A549 (cell line): Measurements from ENCODE around the gene MIPOL1. TPM values are rescaled to one million over a fixed set of nuclear protein-coding genes. Genes with fewer than 3 reads are reported as not detected.

Experiments used
- ATAC-seq, 2 experiments: fragments of 200-7000 bp in 1 of 2; fragments of >200 bp in 1 of 2; cut with Nextera tagmentation in 1 of 2; cut with Tn5 transposase in 1 of 2; 3 replicates each; pipeline versions ENCODE4 v1.8.0 to v1.9.1; 2018 to 2020; ENCODE audit warnings: mild to moderate bottlenecking in 1 of 2, moderate library complexity in 1 of 2
- CTCF ChIA-PET: fragments of 300-600 bp; sonication (Branson Sonifier 250); formaldehyde crosslinking; extraction: SDS; loops from one replicate; lab custom pipeline; 2021; ENCODE audit warnings: antibody characterized with exemption, inconsistent platforms; lab: Yijun Ruan, JAX
- POLR2A ChIA-PET: fragments of 350-600 bp; formaldehyde crosslinking; extraction: SDS; loops from one replicate; lab custom pipeline; 2021; ENCODE audit warnings: antibody characterized with exemption, inconsistent platforms; lab: Yijun Ruan, JAX
- DNase-seq, 2 experiments: peaks; one replicate each; pipeline versions ENCODE4 v3.0.0 to v3.0.0-alpha.2; 2011 to 2016; ENCODE audit warnings: low read depth in 1 of 2, low spot score in 1 of 2
- FAIRE-seq: peaks from 2 replicates; lab custom pipeline; 2011; peaks lifted over from hg19 to GRCh38; lab: Jason Lieb, UNC
- H3K27ac ChIP-seq, 2 experiments: fragments of >200 bp; sonication (Bioruptor Twin); formaldehyde crosslinking; 3 replicates each; pipeline ENCODE4 v1.5.1; 2016 to 2017
- H3K4me1 ChIP-seq: fragments of >200 bp; sonication (Bioruptor Twin); formaldehyde crosslinking; 3 replicates; pipeline ENCODE4 v1.6.1; 2016
- H3K4me2 ChIP-seq: fragments of >200 bp; sonication (Bioruptor Twin); formaldehyde crosslinking; 3 replicates; pipeline ENCODE4 v1.6.1; 2016
- H3K4me3 ChIP-seq: fragments of >200 bp; sonication (Bioruptor Twin); formaldehyde crosslinking; 3 replicates; pipeline ENCODE4 v1.5.1; 2016
- H3K9me3 ChIP-seq: fragments of >200 bp; sonication (Bioruptor Twin); formaldehyde crosslinking; 3 replicates; pipeline ENCODE4 v1.6.1; 2016
- BHLHE40 ChIP-seq: IDR thresholded peaks from 2 replicates; pipeline ENCODE4 v1.6.1; 2012; ENCODE audit warnings: low read depth, low read length, inconsistent platforms
- CBX8 ChIP-seq: fragments of 200-600 bp; sonication (generic); IDR thresholded peaks from 2 replicates; pipeline ENCODE4 v1.6.1; 2016
- CHD2 ChIP-seq: fragments of 150-350 bp; IDR thresholded peaks from 2 replicates; pipeline ENCODE4 v1.6.1; 2014; ENCODE audit warnings: low read length; ENCODE audit not compliant: partially characterized antibody
- CHD4 ChIP-seq: fragments of 200-600 bp; sonication (generic); IDR thresholded peaks from 2 replicates; pipeline ENCODE4 v1.6.1; 2016; ENCODE audit warnings: antibody characterized with exemption, mild to moderate bottlenecking, borderline replicate concordance
- EHF ChIP-seq: fragments of 250-450 bp; sonication (Bioruptor Pico); IDR thresholded peaks from 2 replicates; pipeline ENCODE4 v1.5.0; 2020; ENCODE audit warnings: mild to moderate bottlenecking
- FOSB ChIP-seq: fragments of 250-450 bp; sonication (Bioruptor Pico); IDR thresholded peaks from 2 replicates; pipeline ENCODE4 v1.5.0; 2020; ENCODE audit warnings: mild to moderate bottlenecking, moderate library complexity
- FOXS1 ChIP-seq: fragments of 250-450 bp; sonication (Bioruptor Pico); IDR thresholded peaks from 2 replicates; pipeline ENCODE4 v1.5.0; 2020; ENCODE audit warnings: mild to moderate bottlenecking, moderate library complexity
- GATA3 ChIP-seq: IDR thresholded peaks from 2 replicates; pipeline ENCODE4 v1.6.1; 2012; ENCODE audit warnings: borderline replicate concordance
- HDAC2 ChIP-seq: fragments of 200-600 bp; sonication (generic); IDR thresholded peaks from 2 replicates; pipeline ENCODE4 v1.6.1; 2016
- KDM1A ChIP-seq: fragments of 200-600 bp; sonication (generic); IDR thresholded peaks from 2 replicates; pipeline ENCODE4 v1.6.1; 2016; ENCODE audit warnings: low read depth, mild to moderate bottlenecking
- KDM5A ChIP-seq: fragments of 200-600 bp; sonication (generic); IDR thresholded peaks from 2 replicates; pipeline ENCODE4 v1.6.1; 2016; ENCODE audit warnings: antibody characterized with exemption, mild to moderate bottlenecking
- MAZ ChIP-seq: fragments of 150-350 bp; IDR thresholded peaks from 2 replicates; pipeline ENCODE4 v1.6.1; 2014; ENCODE audit warnings: antibody characterized with exemption, low read depth, low read length, borderline replicate concordance
- NPAS2 ChIP-seq: fragments of 250-450 bp; sonication (Bioruptor Pico); IDR thresholded peaks from 2 replicates; pipeline ENCODE4 v1.8.0; 2022; ENCODE audit warnings: mild to moderate bottlenecking, moderate library complexity, borderline replicate concordance
- PHF8 ChIP-seq: fragments of 200-600 bp; sonication (generic); IDR thresholded peaks from 2 replicates; pipeline ENCODE4 v1.6.1; 2016; ENCODE audit warnings: low read depth, mild to moderate bottlenecking, antibody characterized with exemption, moderate library complexity, borderline replicate concordance
- POLR2A ChIP-seq: IDR thresholded peaks from 2 replicates; pipeline ENCODE4 v1.6.1; 2012; ENCODE audit warnings: mild to moderate bottlenecking, low read length
- RAD21 ChIP-seq, 2 experiments: fragments of >200 bp in 1 of 2; sonication (Bioruptor Twin) in 1 of 2; formaldehyde crosslinking in 1 of 2; IDR thresholded peaks in 1 of 2; conservative IDR thresholded peaks in 1 of 2; 2 replicates in 1 of 2; 3 replicates in 1 of 2; pipeline ENCODE4 v1.6.1; 2012 to 2018; ENCODE audit warnings: inconsistent platforms in 1 of 2
- RARB ChIP-seq: fragments of 250-450 bp; sonication (Bioruptor Pico); IDR thresholded peaks from 2 replicates; pipeline ENCODE4 v1.8.0; 2021; ENCODE audit warnings: mild to moderate bottlenecking, moderate library complexity
- RCOR1 ChIP-seq: fragments of 150-350 bp; IDR thresholded peaks from 2 replicates; pipeline ENCODE4 v1.6.1; 2014; ENCODE audit warnings: antibody characterized with exemption, low read length, low read depth
- RFX5 ChIP-seq: fragments of 450-650 bp; IDR thresholded peaks from 2 replicates; pipeline ENCODE4 v1.7.1; 2014; ENCODE audit warnings: antibody characterized with exemption, mild to moderate bottlenecking, moderate library complexity
- TFCP2L1 ChIP-seq: fragments of 250-450 bp; sonication (Bioruptor Pico); IDR thresholded peaks from 2 replicates; pipeline ENCODE4 v1.5.0; 2021; ENCODE audit warnings: mild to moderate bottlenecking
- ZC3H11A ChIP-seq: fragments of 450-650 bp; IDR thresholded peaks from 2 replicates; pipeline ENCODE4 v1.6.1; 2014; ENCODE audit warnings: antibody characterized with exemption, mild to moderate bottlenecking
- WGBS: methylation state at CpG from one replicate; pipeline ENCODE4 v1.1.6; 2017; ENCODE audit errors: missing lambda C conversion rate; 5-methylcytosine and 5-hydroxymethylcytosine counted together
- polyA plus RNA-seq, 4 experiments: library from polyadenylated mRNA; depleted of rRNA in 3 of 4; stranded (reverse); fragments of >200 nt; fragmentation: RNase III in 1 of 4; extraction: RNeasy Plus Mini Kit Qiagen cat#74134 plus additional on column Dnase treatment in 1 of 4; gene quantifications; 2 replicates in 3 of 4; 3 replicates in 1 of 4; pipeline ENCODE4 v1.2.3, GENCODE V29; 2011 to 2017
- TF ChIP-seq, protein P1 (sequence below): IDR thresholded peaks from 2 replicates; pipeline ENCODE4 v1.6.1; 2012
- TF ChIP-seq, protein P2 (sequence below): fragments of 250-450 bp; sonication (Bioruptor Pico); IDR thresholded peaks from 2 replicates; pipeline ENCODE4 v1.5.0; 2021; ENCODE audit warnings: mild to moderate bottlenecking, moderate library complexity, borderline replicate concordance
- TF ChIP-seq, protein P3 (sequence below): fragments of >200 bp; sonication (Bioruptor Twin); formaldehyde crosslinking; IDR thresholded peaks from 2 replicates; pipeline ENCODE4 v1.6.1; 2016
- TF ChIP-seq, protein P4 (sequence below): fragments of >200 bp; sonication (Bioruptor Twin); formaldehyde crosslinking; IDR thresholded peaks from 3 replicates; pipeline ENCODE4 v1.6.1; 2016

Gene MIPOL1
- polyA plus RNA-seq, 2 of the 4 experiments (the other 2 are of a cell fraction) = 5.2 to 13.4 TPM

DNA sequence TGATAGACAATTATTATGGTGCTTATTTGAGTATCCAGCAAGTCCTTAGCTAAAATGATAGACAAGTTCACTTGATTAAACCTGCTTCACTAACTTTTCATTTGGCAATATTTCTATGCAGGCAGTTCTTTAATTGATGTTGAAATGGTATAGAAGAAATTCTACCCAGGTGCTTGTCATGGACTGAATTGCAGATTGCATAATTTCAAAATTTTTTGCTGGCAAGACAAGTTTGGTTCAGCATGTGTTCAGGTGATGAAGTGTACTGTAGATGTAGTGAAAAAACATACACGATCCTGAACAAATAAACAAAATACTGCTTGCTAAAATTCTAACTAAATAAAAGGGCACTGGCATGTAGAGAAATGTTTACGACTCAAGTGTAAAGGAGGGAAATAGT, 208.4 kb downstream of the MIPOL1 start:
- TF ChIP-seq RCOR1 (no peak), MAZ (no peak), POLR2A (no peak)
- CTCF ChIA-PET = no interaction called here
- ATAC-seq = no peak
- FAIRE-seq = no peak
- Histone ChIP-seq H3K4me1 (no peaks in the 10 kb centered on the region), H3K4me2 (no peak overlapping the region), H3K4me3 (no peak overlapping the region), H3K9me3 (no peaks in the 10 kb centered on the region), H3K27ac (no peak overlapping the region)
- 73% methylated on average over 2 of the region's 2 CpGs for WGBS
- no peak for DNase-seq
- POLR2A ChIA-PET = no interaction called here

DNA sequence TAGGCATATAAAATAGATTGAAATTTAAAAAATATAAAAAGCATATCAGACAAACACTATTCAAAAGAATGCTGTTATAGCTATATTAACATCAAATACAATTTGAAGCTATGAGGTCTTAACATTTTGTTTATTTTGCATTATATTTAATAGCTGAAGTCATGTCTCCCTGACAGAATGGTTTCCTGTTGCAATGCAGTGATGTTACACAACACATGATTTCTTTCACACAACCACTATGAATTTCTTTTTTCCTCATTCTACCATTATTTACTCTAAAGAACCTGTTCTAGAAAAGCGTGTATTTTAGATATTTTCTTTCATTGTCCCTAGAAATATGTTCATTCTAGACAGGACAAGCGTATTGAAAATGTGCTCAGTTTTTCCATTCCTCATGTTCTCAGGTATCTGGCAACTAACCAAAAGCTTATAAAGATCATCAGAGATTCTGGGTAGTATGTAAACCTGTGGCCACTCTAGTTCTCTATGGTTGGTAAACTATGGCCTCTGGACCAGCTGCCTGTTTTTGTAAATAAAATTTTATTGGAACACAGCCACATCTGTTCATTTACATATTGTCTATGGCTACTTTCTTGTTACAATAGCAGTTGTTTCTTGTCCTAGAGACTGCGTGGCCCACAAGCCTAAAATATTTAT, 213.5 kb downstream of the MIPOL1 start:
- TF ChIP-seq, protein P1, sequence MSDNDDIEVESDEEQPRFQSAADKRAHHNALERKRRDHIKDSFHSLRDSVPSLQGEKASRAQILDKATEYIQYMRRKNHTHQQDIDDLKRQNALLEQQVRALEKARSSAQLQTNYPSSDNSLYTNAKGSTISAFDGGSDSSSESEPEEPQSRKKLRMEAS = no peak
- TF ChIP-seq, protein P2, sequence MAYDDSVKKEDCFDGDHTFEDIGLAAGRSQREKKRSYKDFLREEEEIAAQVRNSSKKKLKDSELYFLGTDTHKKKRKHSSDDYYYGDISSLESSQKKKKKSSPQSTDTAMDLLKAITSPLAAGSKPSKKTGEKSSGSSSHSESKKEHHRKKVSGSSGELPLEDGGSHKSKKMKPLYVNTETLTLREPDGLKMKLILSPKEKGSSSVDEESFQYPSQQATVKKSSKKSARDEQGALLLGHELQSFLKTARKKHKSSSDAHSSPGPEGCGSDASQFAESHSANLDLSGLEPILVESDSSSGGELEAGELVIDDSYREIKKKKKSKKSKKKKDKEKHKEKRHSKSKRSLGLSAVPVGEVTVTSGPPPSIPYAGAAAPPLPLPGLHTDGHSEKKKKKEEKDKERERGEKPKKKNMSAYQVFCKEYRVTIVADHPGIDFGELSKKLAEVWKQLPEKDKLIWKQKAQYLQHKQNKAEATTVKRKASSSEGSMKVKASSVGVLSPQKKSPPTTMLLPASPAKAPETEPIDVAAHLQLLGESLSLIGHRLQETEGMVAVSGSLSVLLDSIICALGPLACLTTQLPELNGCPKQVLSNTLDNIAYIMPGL (CRISPR knock-in tag) = no peak
- ChIA-PET CTCF (interaction anchor here (0.7 kb wide), 1 partner anchor 184 kb away, joined by 3 read pairs; the partner anchor contains the start of gene FOXA1), POLR2A (no interaction called here)
- no peak overlapping the region for H3K4me3 ChIP-seq
- FAIRE-seq = no peak
- no peaks in the 10 kb centered on the region for H3K4me1 ChIP-seq
- H3K9me3 ChIP-seq = no peaks in the 10 kb centered on the region
- no peak for ATAC-seq
- WGBS = 91% methylated on average over 3 of the region's 3 CpGs
- no peak overlapping the region for H3K4me2 ChIP-seq
- H3K27ac ChIP-seq = no peak overlapping the region
- DNase-seq = no peak

DNA sequence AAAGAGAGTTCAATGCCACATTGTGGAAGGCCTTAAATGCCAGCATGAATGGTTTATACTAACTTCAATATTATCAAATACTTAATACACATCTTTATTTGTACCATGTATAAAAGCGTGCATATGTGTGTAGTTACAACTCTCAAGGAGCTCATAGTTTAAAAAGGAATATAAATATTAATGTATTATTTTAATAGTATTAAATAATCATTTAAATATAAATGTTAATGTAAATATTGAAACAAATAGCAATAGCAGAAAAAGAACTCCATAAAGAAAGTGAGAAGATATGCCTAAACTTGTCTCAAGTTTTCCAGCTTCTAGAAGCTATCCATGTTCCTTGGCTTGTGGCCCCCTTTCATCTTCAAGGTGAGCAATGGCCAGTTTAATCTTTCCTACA, 215.3 kb downstream of the MIPOL1 start:
- ATAC-seq (no peak), FAIRE-seq (no peak), DNase-seq (no peak)
- 89% methylated on average over 1 of the region's 1 CpG for WGBS
- Histone ChIP-seq H3K27ac (no peak overlapping the region), H3K4me3 (no peak overlapping the region), H3K4me2 (no peak overlapping the region), H3K9me3 (no peaks in the 10 kb centered on the region), H3K4me1 (no peaks in the 10 kb centered on the region)
- CTCF ChIA-PET = no interaction called here
- POLR2A ChIA-PET = no interaction called here
- TF ChIP-seq CBX8 = no peak
- no peak for TF ChIP-seq FOXS1
- TF ChIP-seq, protein P3, sequence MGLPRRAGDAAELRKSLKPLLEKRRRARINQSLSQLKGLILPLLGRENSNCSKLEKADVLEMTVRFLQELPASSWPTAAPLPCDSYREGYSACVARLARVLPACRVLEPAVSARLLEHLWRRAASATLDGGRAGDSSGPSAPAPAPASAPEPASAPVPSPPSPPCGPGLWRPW = no peak
- TF ChIP-seq, protein P4, sequence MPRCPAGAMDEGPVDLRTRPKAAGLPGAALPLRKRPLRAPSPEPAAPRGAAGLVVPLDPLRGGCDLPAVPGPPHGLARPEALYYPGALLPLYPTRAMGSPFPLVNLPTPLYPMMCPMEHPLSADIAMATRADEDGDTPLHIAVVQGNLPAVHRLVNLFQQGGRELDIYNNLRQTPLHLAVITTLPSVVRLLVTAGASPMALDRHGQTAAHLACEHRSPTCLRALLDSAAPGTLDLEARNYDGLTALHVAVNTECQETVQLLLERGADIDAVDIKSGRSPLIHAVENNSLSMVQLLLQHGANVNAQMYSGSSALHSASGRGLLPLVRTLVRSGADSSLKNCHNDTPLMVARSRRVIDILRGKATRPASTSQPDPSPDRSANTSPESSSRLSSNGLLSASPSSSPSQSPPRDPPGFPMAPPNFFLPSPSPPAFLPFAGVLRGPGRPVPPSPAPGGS = no peak
- no peak for TF ChIP-seq NPAS2

DNA sequence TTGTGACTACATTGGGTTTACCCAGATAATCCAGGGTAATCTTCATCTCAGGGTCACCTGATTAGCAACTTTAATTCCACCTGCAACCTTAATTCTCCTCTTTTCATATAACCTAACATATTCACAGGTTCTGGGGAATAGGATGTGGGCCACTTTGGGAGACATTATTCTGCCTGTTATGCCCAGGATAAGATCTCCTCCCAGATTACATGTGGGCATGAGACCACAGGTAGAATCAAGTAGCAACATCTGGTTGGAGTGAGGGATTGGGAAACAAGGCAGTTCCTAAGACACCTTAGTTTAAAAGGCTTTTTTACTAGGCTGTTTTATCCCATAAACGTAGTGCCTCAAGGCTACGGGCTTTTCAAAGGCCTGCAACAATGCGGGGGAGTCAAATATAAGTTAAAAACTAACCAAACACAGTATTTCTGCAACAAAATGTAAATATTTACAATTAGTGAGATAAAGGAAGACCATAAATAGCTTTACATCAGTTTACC, 215.8 kb downstream of the MIPOL1 start:
- Histone ChIP-seq H3K4me3 (no peak overlapping the region), H3K27ac (no peak overlapping the region), H3K4me2 (no peak overlapping the region), H3K4me1 (no peaks in the 10 kb centered on the region), H3K9me3 (no peaks in the 10 kb centered on the region)
- ATAC-seq = no peak
- ChIA-PET CTCF (no interaction called here), POLR2A (no interaction called here)
- no peak for FAIRE-seq
- DNase-seq = no peak
- no peak for TF ChIP-seq CHD4
- TF ChIP-seq PHF8 = no peak
- no peak for TF ChIP-seq RCOR1
- TF ChIP-seq FOSB (CRISPR knock-in tag) = no peak
- no peak for TF ChIP-seq HDAC2
- TF ChIP-seq GATA3 = no peak
- no peak for TF ChIP-seq EHF (CRISPR knock-in tag)
- no peak for TF ChIP-seq KDM5A
- no peak for TF ChIP-seq ZC3H11A
- no peak for TF ChIP-seq KDM1A
- no peak for TF ChIP-seq CHD2
- TF ChIP-seq RAD21 (conservative IDR thresholded peaks at IDR 0.05 in 1 of 2, IDR thresholded peaks at IDR 0.05 in 1 of 2) = no peak
- TF ChIP-seq, protein P3 = no peak
- TF ChIP-seq RARB (CRISPR knock-in tag) = no peak
- TF ChIP-seq BHLHE40 = no peak
- TF ChIP-seq, protein P2 (CRISPR knock-in tag) = no peak
- TF ChIP-seq RFX5 = no peak
- no peak for TF ChIP-seq TFCP2L1 (CRISPR knock-in tag)
- WGBS = 86% methylated on average over 3 of the region's 3 CpGs
